ENCODE results near the gene GYPC. TPM values are rescaled to one million over a fixed set of nuclear protein-coding genes. Genes with fewer than 3 reads are reported as not detected.

GYPC gene
- total RNA-seq, 4 donors from 2014 or later: 19.1 to 40.2 (median 28.5) TPM

DNA sequence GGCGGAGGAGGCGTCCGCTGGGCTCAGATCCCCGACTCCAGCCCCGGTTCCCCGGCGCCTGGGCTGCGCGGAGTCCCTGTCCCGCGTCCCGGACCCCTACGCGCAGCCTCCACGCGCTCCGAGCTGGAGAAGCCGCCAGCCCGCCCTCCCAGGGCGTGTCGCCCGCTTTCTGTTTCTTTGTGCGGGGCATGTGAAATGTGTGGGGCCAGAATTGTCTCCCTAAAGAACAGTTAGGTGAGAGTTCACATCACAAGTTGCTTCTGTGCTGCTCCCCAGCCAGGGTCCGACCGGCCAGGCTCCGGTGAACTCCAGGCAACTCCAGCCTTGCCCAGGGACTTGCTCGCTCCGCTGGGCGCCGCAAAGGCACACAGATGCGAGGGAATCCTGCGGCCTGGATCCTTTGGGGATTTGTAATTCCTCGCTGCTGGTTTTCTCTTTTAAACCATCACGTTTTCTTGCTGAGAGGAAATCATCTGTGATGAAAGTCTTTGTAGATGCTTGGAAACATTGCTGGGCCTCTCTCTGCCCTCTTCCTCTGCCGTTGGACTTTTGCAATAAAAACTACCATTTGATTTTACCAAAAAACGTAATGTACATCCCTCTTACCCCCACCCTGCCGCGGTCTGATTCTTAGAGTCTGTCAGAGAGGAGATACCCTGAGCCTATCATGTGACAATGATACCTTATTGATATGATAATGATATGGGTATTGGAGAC lies 631 bp downstream of the GYPC start:
- H3K9me3 ChIP-seq: no peaks in the 10 kb centered on the region
- TF ChIP-seq EP300 (IDR thresholded peaks at IDR 0.05; ENCODE audit: low read depth) (no peak), POLR2AphosphoS5 (IDR thresholded peaks at IDR 0.05) (no peak), POLR2A (IDR thresholded peaks at IDR 0.05) (no peak)
- TF ChIP-seq, protein P1, sequence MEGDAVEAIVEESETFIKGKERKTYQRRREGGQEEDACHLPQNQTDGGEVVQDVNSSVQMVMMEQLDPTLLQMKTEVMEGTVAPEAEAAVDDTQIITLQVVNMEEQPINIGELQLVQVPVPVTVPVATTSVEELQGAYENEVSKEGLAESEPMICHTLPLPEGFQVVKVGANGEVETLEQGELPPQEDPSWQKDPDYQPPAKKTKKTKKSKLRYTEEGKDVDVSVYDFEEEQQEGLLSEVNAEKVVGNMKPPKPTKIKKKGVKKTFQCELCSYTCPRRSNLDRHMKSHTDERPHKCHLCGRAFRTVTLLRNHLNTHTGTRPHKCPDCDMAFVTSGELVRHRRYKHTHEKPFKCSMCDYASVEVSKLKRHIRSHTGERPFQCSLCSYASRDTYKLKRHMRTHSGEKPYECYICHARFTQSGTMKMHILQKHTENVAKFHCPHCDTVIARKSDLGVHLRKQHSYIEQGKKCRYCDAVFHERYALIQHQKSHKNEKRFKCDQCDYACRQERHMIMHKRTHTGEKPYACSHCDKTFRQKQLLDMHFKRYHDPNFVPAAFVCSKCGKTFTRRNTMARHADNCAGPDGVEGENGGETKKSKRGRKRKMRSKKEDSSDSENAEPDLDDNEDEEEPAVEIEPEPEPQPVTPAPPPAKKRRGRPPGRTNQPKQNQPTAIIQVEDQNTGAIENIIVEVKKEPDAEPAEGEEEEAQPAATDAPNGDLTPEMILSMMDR (IDR thresholded peaks at IDR 0.05): no peak
- H3K36me3 ChIP-seq: no peaks in the 10 kb centered on the region
- peak; percentile 35 for DNase-seq
- H3K27ac ChIP-seq: peak overlapping the region; percentile 90 to 95 (median 94)
- WGBS, 2 donors (ENCODE audit: low coverage in 1 of 2): 10 to 20% methylated on average over 1 to 30 of the region's 38 CpGs
- H3K4me1 ChIP-seq: peaks cover 19 to 38% (median 23%) of the 10 kb centered on the region in 4 donors
- peak overlapping the region; percentile 23 to 74 (median 62) for H3K4me3 ChIP-seq
- intact Hi-C loops (cut with DNase I; ENCODE audit: low total_unique reads): no loop called here
- H3K27me3 ChIP-seq: peaks cover 7% of the 10 kb centered on the region
- in situ Hi-C loops (cut with MboI; ENCODE audit: low pct_ligation_motif_present in 1 of 4, low pct_unique_long_range_greater_than_20kb in 1 of 4, low sequenced_read_pairs in 3 of 4): no loop called here

DNA sequence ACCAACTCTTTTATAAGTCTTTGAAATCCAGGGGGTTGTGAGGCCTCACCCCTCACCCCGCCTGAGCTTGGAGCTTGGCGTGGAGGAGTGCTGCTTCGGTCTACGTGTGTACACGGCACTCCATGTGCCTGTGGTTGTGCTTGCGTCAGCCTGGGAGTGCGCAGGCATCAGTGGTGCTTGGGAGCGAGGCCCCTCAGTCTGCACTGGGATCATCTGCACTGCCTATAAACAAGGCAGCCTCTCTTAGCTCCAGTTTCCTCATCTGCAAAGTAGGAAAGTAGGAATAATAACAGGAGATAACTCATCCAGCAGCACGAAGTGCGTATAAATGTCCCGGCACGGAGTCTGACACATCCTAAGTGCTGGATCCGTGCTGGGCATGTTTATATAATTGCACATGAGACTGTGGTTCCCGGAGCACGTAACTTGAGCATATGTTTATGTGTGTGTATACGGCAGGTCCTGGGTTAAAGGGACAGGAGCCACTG lies 1.2 kb downstream of the GYPC start:
- peak overlapping the region; percentile 23 to 74 (median 62) for H3K4me3 ChIP-seq
- TF ChIP-seq, protein P1 (IDR thresholded peaks at IDR 0.05): no peak
- TF ChIP-seq POLR2AphosphoS5 (IDR thresholded peaks at IDR 0.05) (peak; percentile 81 to 82 (median 81)), POLR2A (IDR thresholded peaks at IDR 0.05) (peak; percentile 40), EP300 (IDR thresholded peaks at IDR 0.05; ENCODE audit: low read depth) (peak; percentile 60)
- DNase-seq: peak; percentile 76
- H3K9me3 ChIP-seq: no peaks in the 10 kb centered on the region
- peak overlapping the region; percentile 90 to 95 (median 94) for H3K27ac ChIP-seq
- no peaks in the 10 kb centered on the region for H3K36me3 ChIP-seq
- H3K27me3 ChIP-seq: peaks cover 7% of the 10 kb centered on the region
- peaks cover 19 to 38% (median 25%) of the 10 kb centered on the region in 4 donors for H3K4me1 ChIP-seq
- in situ Hi-C loops (cut with MboI; ENCODE audit: low pct_ligation_motif_present in 1 of 4, low pct_unique_long_range_greater_than_20kb in 1 of 4, low sequenced_read_pairs in 3 of 4) (no loop called here), intact Hi-C loops (cut with DNase I; ENCODE audit: low total_unique reads) (no loop called here)
- WGBS, 2 donors (ENCODE audit: low coverage in 1 of 2): 51% methylated on average over 16 of the region's 16 CpGs; no CpG with 5 or more reads in 1 of the 2 donors

DNA sequence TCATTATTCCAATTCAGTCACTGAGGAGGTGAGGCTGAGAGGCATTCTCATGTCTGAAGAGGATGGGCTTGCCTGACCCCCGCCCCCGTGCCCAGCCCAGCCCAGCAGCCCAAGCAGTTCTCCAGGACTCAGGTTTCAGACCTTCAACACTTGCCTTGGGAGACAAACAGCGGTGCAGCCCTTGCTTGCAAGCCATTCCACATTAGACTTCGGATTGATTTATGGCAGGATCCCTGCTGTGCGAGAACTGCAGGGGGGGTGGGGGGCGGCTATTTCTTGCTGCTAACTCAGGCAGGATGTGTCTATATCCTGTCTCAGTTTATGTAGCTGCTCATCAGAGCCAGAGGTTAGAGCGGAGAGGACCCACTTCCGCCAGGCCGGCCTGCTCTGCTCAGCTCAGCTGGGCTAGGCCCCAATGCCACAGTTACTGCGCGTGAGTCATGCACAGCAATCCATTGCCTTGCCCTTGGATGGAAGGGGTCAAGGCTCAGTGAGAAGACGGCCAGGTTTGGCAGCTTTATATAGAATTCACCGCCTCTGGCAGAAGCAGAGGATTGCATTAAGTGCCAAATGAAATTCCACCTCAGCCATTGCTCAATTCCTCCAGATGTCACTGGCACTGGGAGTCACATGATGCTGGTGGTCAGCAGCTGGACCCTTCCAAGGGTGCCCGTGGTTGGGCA lies 1.8 kb downstream of the GYPC start:
- TF ChIP-seq POLR2A (IDR thresholded peaks at IDR 0.05) (peak; percentile 32), POLR2AphosphoS5 (IDR thresholded peaks at IDR 0.05) (peak; percentile 68 to 78 (median 75)), EP300 (IDR thresholded peaks at IDR 0.05; ENCODE audit: low read depth) (no peak)
- TF ChIP-seq, protein P1 (IDR thresholded peaks at IDR 0.05): peak in 1 of 5 experiments; percentile 30
- Histone ChIP-seq H3K36me3 (no peaks in the 10 kb centered on the region), H3K27me3 (peaks cover 7% of the 10 kb centered on the region), H3K4me1 (peaks cover 19 to 41% (median 25%) of the 10 kb centered on the region in 4 donors), H3K9me3 (no peaks in the 10 kb centered on the region), H3K4me3 (peak overlapping the region in 3 of 4 donors; percentile 61 to 74 (median 64)), H3K27ac (peak overlapping the region; percentile 90 to 95 (median 94))
- in situ Hi-C loops (cut with MboI; ENCODE audit: low pct_ligation_motif_present in 1 of 4, low pct_unique_long_range_greater_than_20kb in 1 of 4, low sequenced_read_pairs in 3 of 4): no loop called here
- WGBS, 2 donors (ENCODE audit: low coverage in 1 of 2): 40% methylated on average over 14 of the region's 14 CpGs; no CpG with 5 or more reads in 1 of the 2 donors
- intact Hi-C loops (cut with DNase I; ENCODE audit: low total_unique reads): no loop called here
- DNase-seq: peak; percentile 77

DNA sequence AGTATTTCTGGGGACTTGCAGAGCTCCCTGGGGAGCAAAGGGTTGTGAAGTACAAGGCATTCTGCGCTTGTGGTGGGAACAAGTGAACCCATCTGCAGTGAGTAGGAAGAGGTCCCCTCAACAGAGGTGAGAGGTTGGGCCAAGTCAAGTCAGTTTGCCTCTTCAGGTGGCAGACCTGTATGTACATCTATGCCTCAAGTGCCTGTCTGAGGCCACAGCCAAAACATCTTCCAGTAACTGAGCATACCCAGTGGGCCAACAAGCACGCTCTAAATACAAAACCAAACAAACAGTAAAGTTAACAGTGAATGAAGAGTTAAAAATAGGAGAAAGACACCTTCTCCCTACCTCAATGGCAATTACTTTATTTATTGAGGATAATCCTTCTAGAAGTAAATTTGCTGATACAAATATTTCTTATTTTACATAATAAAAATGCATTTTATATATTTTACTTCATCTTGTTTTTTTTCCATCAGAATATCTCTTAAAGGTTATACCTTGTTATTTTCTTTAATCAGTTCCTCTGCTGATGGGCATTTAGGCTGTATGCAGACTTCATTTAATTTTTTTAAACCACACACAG lies 2.5 kb downstream of the GYPC start:
- DNase-seq: no peak
- TF ChIP-seq POLR2A (IDR thresholded peaks at IDR 0.05) (no peak), POLR2AphosphoS5 (IDR thresholded peaks at IDR 0.05) (no peak), EP300 (IDR thresholded peaks at IDR 0.05; ENCODE audit: low read depth) (no peak)
- TF ChIP-seq, protein P1 (IDR thresholded peaks at IDR 0.05): no peak
- WGBS, 2 donors (ENCODE audit: low coverage in 1 of 2): 79 to 86% methylated on average over 1 to 2 of the region's 2 CpGs
- Histone ChIP-seq H3K9me3 (no peaks in the 10 kb centered on the region), H3K27me3 (peaks cover 7% of the 10 kb centered on the region), H3K4me3 (no peak overlapping the region), H3K36me3 (no peaks in the 10 kb centered on the region), H3K4me1 (peaks cover 20 to 44% (median 26%) of the 10 kb centered on the region in 4 donors), H3K27ac (peak overlapping the region; percentile 90 to 95 (median 94))
- in situ Hi-C loops (cut with MboI; ENCODE audit: low pct_ligation_motif_present in 1 of 4, low pct_unique_long_range_greater_than_20kb in 1 of 4, low sequenced_read_pairs in 3 of 4) (no loop called here), intact Hi-C loops (cut with DNase I; ENCODE audit: low total_unique reads) (no loop called here)

Measured in transverse colon (tissue), 4 donors.